Measurements from ENCODE around the gene CNTNAP2.

DNA sequence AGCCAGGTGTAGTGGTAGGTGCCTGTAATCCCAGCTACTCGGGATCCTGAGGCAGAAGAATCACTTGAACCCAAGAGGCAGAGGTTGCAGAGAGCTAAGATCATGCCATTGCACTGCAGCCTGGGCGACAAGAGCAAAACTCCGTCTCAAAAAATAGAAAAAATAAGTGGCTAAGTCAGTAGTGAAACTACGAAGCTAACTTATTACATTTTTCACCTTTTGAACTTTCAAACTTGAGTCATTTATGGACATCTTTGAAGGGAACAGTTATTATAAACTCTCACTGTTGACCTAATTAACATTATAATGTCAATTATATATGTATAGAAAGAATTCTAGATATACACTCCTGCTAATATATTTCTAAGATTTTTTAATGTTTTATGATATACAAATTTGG lies 1932.5 kb downstream of the CNTNAP2 start:
- TF ChIP-seq POLR2A (IDR thresholded peaks at IDR 0.05; ENCODE audit: low read length) (no peak), GATA1 (IDR thresholded peaks at IDR 0.05; ENCODE audit: low read depth, low read length) (no peak)
